ENCODE results near the gene ELFN1.

The ELFN1 gene

GRCh38 chr7:1694611-1695511 lies 24.8 kb downstream of the ELFN1 start:
- no peaks in the 10 kb centered on the region for H3K27me3 ChIP-seq (ENCODE audit: control insufficient read depth in 2 of 2, insufficient read depth in 2 of 2, low read length in 2 of 2)
- no peak overlapping the region for H3K4me3 ChIP-seq (ENCODE audit: low read length in 2 of 2)
- no peak overlapping the region for H3K9ac ChIP-seq (ENCODE audit: low read depth in 1 of 2, low read length in 2 of 2)
- H3K4me1 ChIP-seq (ENCODE audit: control insufficient read depth in 2 of 2, insufficient read depth in 2 of 2, low read length in 2 of 2): no peaks in the 10 kb centered on the region
- no peak overlapping the region for H3K27ac ChIP-seq (ENCODE audit: low read depth in 2 of 2, low read length in 2 of 2)
- H3K9me3 ChIP-seq (ENCODE audit: control insufficient read depth in 2 of 2, low read length in 2 of 2): no peaks in the 10 kb centered on the region
- H3K36me3 ChIP-seq (ENCODE audit: control insufficient read depth in 2 of 2, insufficient read depth in 2 of 2, low read length in 2 of 2): no peaks in the 10 kb centered on the region

DNA sequence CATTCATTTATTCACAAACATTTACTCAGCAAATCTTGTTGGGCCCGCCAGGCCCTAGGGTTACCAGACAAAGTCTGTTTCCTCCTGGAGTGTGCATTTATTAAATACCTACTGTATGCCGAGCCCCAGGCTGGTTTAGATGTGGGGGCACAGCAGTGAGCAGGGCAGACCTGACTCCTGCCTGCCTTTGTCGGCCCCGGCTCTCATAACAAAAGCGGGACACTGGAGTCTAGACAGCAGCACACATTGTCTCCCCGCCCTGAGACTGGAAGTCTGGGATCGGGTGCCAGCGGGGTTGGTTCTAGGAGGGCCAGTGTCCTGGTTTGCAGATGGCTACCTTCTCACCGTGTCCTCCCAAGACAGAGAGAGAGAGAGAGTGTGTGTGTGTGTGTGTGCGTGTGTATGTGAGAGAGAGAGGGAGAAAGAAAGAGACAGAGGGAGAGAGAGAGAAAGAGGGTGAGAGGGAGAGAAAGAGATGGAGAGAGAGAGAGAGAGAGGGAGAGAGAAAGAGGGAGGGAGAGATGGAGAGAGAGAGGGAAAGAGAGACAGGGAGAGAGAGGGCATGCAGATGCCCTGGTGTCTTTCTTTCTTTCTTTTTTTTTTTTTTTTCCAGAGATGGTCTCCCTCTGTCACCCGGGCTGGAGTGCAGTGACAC lies 25.9 kb downstream of the ELFN1 start:
- Histone ChIP-seq H3K36me3 (ENCODE audit: control insufficient read depth in 2 of 2, insufficient read depth in 2 of 2, low read length in 2 of 2) (no peaks in the 10 kb centered on the region), H3K27me3 (ENCODE audit: control insufficient read depth in 2 of 2, insufficient read depth in 2 of 2, low read length in 2 of 2) (no peaks in the 10 kb centered on the region), H3K27ac (ENCODE audit: low read depth in 2 of 2, low read length in 2 of 2) (no peak overlapping the region), H3K9ac (ENCODE audit: low read depth in 1 of 2, low read length in 2 of 2) (no peak overlapping the region), H3K4me1 (ENCODE audit: control insufficient read depth in 2 of 2, insufficient read depth in 2 of 2, low read length in 2 of 2) (no peaks in the 10 kb centered on the region), H3K4me3 (ENCODE audit: low read length in 2 of 2) (no peak overlapping the region), H3K9me3 (ENCODE audit: control insufficient read depth in 2 of 2, low read length in 2 of 2) (peaks cover 0 to under 1% of the 10 kb centered on the region in 2 donors)

GRCh38 chr7:1696671-1697498 lies 26.8 kb downstream of the ELFN1 start:
- Histone ChIP-seq H3K27me3 (ENCODE audit: control insufficient read depth in 2 of 2, insufficient read depth in 2 of 2, low read length in 2 of 2) (no peaks in the 10 kb centered on the region), H3K9ac (ENCODE audit: low read depth in 1 of 2, low read length in 2 of 2) (no peak overlapping the region), H3K36me3 (ENCODE audit: control insufficient read depth in 2 of 2, insufficient read depth in 2 of 2, low read length in 2 of 2) (no peaks in the 10 kb centered on the region)

DNA sequence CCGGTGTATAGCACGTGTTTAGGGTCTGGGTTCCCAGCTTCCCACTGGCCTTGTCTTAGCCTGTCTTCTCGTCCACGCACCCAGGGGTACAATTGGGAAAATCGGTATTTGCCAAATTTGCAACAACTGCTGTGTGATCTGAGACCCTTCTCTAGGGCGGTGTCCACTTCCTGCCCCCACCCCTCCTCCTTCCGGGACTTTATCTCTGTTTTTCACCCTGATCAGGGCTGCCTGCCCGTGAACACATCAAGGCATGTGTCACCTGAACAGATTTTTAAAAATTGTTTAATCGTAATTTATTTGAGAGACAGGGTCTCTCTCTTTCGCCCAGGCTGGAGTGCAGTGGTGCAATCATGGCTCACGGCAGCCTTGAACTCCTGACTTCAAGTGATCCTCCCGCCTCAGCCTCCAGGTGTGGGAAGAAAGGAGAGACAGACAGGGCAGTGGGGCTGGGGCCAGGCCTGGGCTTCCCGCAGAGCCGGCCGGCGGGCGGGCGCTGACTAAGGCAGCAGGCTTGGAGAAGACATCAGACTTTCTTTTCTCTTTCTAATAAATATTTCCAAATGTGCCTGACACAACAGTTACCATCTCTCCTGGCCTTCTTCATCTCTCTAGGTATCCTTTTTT lies 27.5 kb downstream of the ELFN1 start:
- Histone ChIP-seq H3K4me1 (ENCODE audit: control insufficient read depth in 2 of 2, insufficient read depth in 2 of 2, low read length in 2 of 2) (no peaks in the 10 kb centered on the region), H3K36me3 (ENCODE audit: control insufficient read depth in 2 of 2, insufficient read depth in 2 of 2, low read length in 2 of 2) (no peaks in the 10 kb centered on the region), H3K4me3 (ENCODE audit: low read length in 2 of 2) (no peak overlapping the region), H3K27ac (ENCODE audit: low read depth in 2 of 2, low read length in 2 of 2) (no peak overlapping the region), H3K27me3 (ENCODE audit: control insufficient read depth in 2 of 2, insufficient read depth in 2 of 2, low read length in 2 of 2) (no peaks in the 10 kb centered on the region), H3K9me3 (ENCODE audit: control insufficient read depth in 2 of 2, low read length in 2 of 2) (peaks cover 0 to 2% of the 10 kb centered on the region in 2 donors), H3K9ac (ENCODE audit: low read depth in 1 of 2, low read length in 2 of 2) (no peak overlapping the region)

More at GRCh38 chr7:1696671-1697498, 26.8 kb downstream of the ELFN1 start:
- peaks cover 0 to 2% of the 10 kb centered on the region in 2 donors for H3K9me3 ChIP-seq (ENCODE audit: control insufficient read depth in 2 of 2, low read length in 2 of 2)
- H3K27ac ChIP-seq (ENCODE audit: low read depth in 2 of 2, low read length in 2 of 2): no peak overlapping the region
- H3K4me3 ChIP-seq (ENCODE audit: low read length in 2 of 2): no peak overlapping the region
- no peaks in the 10 kb centered on the region for H3K4me1 ChIP-seq (ENCODE audit: control insufficient read depth in 2 of 2, insufficient read depth in 2 of 2, low read length in 2 of 2)

DNA sequence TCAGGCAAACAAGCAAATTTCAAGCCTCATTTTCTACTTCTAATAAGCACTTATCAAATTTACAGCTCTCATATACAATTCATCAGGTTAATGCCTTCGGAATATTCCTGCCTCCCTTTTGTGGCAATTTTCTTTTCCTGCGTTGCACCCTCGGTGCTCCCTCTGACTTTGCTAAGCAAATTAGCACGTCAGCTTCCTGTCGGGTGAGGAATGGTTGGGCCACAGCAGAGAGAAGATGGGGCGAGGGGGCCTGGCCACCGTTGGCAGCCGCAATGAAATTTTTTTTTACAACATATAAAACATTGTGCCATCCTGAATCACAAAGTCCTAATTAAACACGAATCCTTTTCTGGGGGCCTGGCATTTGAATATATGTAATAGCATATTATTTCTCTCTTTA lies 28.1 kb downstream of the ELFN1 start:
- Histone ChIP-seq H3K27me3 (ENCODE audit: control insufficient read depth in 2 of 2, insufficient read depth in 2 of 2, low read length in 2 of 2) (no peaks in the 10 kb centered on the region), H3K9me3 (ENCODE audit: control insufficient read depth in 2 of 2, low read length in 2 of 2) (peaks cover 0 to 5% of the 10 kb centered on the region in 2 donors), H3K36me3 (ENCODE audit: control insufficient read depth in 2 of 2, insufficient read depth in 2 of 2, low read length in 2 of 2) (no peaks in the 10 kb centered on the region), H3K9ac (ENCODE audit: low read depth in 1 of 2, low read length in 2 of 2) (no peak overlapping the region), H3K27ac (ENCODE audit: low read depth in 2 of 2, low read length in 2 of 2) (no peak overlapping the region), H3K4me3 (ENCODE audit: low read length in 2 of 2) (no peak overlapping the region), H3K4me1 (ENCODE audit: control insufficient read depth in 2 of 2, insufficient read depth in 2 of 2, low read length in 2 of 2) (no peaks in the 10 kb centered on the region)

- Histone ChIP-seq H3K36me3 (ENCODE audit: control insufficient read depth in 2 of 2, insufficient read depth in 2 of 2, low read length in 2 of 2) (no peaks in the 10 kb centered on the region), H3K27ac (ENCODE audit: low read depth in 2 of 2, low read length in 2 of 2) (no peak overlapping the region), H3K27me3 (ENCODE audit: control insufficient read depth in 2 of 2, insufficient read depth in 2 of 2, low read length in 2 of 2) (no peaks in the 10 kb centered on the region), H3K9me3 (ENCODE audit: control insufficient read depth in 2 of 2, low read length in 2 of 2) (peaks cover 0 to 5% of the 10 kb centered on the region in 2 donors), H3K4me3 (ENCODE audit: low read length in 2 of 2) (no peak overlapping the region), H3K9ac (ENCODE audit: low read depth in 1 of 2, low read length in 2 of 2) (no peak overlapping the region), H3K4me1 (ENCODE audit: control insufficient read depth in 2 of 2, insufficient read depth in 2 of 2, low read length in 2 of 2) (no peaks in the 10 kb centered on the region)
Measured at GRCh38 chr7:1698951-1699350, 28.9 kb downstream of the ELFN1 start.

DNA sequence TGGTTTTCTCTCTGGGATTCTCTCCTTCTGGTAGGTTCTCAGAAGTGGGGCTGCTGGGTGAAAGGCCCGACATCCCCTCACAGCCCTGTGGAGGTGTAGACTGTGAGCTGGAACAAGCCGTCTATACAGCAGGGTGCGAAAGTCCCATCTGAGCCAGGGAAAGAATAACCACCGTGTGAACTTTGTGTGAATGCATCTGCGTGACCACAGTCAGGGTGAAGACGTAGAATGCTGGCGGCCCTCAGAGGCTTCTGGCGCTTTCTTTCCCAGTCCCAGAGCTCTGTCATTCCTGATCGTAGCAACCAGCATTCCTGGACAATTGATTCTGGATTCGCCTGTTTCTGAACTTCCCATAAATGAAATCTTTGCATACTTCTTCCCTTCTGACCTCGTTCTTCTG lies 30.0 kb downstream of the ELFN1 start:
- Histone ChIP-seq H3K9ac (ENCODE audit: low read depth in 1 of 2, low read length in 2 of 2) (no peak overlapping the region), H3K27ac (ENCODE audit: low read depth in 2 of 2, low read length in 2 of 2) (no peak overlapping the region), H3K9me3 (ENCODE audit: control insufficient read depth in 2 of 2, low read length in 2 of 2) (peaks cover 0 to 5% of the 10 kb centered on the region in 2 donors), H3K4me1 (ENCODE audit: control insufficient read depth in 2 of 2, insufficient read depth in 2 of 2, low read length in 2 of 2) (no peaks in the 10 kb centered on the region), H3K36me3 (ENCODE audit: control insufficient read depth in 2 of 2, insufficient read depth in 2 of 2, low read length in 2 of 2) (no peaks in the 10 kb centered on the region), H3K27me3 (ENCODE audit: control insufficient read depth in 2 of 2, insufficient read depth in 2 of 2, low read length in 2 of 2) (no peaks in the 10 kb centered on the region), H3K4me3 (ENCODE audit: low read length in 2 of 2) (no peak overlapping the region)

DNA sequence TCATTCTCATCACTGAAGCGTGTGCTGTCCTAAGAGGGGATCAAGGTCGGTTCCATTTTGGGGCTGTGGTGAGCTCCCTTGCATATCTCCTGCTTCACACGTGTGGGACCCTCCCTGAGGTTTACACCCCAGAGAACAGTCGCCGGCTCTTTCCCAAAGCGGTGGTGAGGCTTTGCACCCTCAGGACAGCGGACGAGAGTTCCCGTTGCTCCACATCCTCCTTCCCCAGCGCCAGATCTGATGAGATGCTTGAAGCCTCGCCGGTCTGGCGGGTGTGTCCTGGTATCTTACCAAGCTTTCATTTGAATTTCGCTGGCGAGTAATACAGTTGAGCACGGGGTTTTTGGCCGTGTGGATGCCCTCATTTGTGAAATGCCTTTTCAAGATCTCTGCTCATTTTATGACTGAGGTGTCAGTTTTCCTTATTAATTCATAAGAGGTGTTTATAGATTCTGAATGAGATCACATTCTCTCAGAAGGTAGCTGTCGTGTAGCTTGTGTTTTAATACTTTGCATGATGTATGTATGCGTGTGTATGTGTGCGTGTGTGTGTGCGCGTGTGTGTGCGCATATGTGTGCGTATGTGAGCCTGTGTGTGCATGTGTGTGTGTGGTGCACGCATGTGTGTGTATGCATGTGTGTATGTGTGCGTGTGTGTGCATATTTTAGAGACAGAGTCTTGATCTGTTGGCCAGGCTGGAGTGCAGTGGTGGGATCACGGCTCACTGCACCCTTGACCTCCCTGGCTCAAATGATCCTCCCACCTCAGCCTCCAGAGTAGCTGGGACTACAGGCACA lies 30.7 kb downstream of the ELFN1 start:
- no peak overlapping the region for H3K9ac ChIP-seq (ENCODE audit: low read depth in 1 of 2, low read length in 2 of 2)
- no peak overlapping the region for H3K27ac ChIP-seq (ENCODE audit: low read depth in 2 of 2, low read length in 2 of 2)
- H3K4me3 ChIP-seq (ENCODE audit: low read length in 2 of 2): no peak overlapping the region
- H3K27me3 ChIP-seq (ENCODE audit: control insufficient read depth in 2 of 2, insufficient read depth in 2 of 2, low read length in 2 of 2): no peaks in the 10 kb centered on the region
- peaks cover 0 to 5% of the 10 kb centered on the region in 2 donors for H3K9me3 ChIP-seq (ENCODE audit: control insufficient read depth in 2 of 2, low read length in 2 of 2)
- no peaks in the 10 kb centered on the region for H3K36me3 ChIP-seq (ENCODE audit: control insufficient read depth in 2 of 2, insufficient read depth in 2 of 2, low read length in 2 of 2)
- no peaks in the 10 kb centered on the region for H3K4me1 ChIP-seq (ENCODE audit: control insufficient read depth in 2 of 2, insufficient read depth in 2 of 2, low read length in 2 of 2)

GRCh38 chr7:1702652-1703051 lies 32.6 kb downstream of the ELFN1 start:
- no peaks in the 10 kb centered on the region for H3K36me3 ChIP-seq (ENCODE audit: control insufficient read depth in 2 of 2, insufficient read depth in 2 of 2, low read length in 2 of 2)

More at GRCh38 chr7:1702652-1703051, 32.6 kb downstream of the ELFN1 start:
- Histone ChIP-seq H3K4me3 (ENCODE audit: low read length in 2 of 2) (no peak overlapping the region), H3K27ac (ENCODE audit: low read depth in 2 of 2, low read length in 2 of 2) (no peak overlapping the region), H3K27me3 (ENCODE audit: control insufficient read depth in 2 of 2, insufficient read depth in 2 of 2, low read length in 2 of 2) (no peaks in the 10 kb centered on the region), H3K9me3 (ENCODE audit: control insufficient read depth in 2 of 2, low read length in 2 of 2) (peaks cover 0 to 5% of the 10 kb centered on the region in 2 donors), H3K9ac (ENCODE audit: low read depth in 1 of 2, low read length in 2 of 2) (no peak overlapping the region), H3K4me1 (ENCODE audit: control insufficient read depth in 2 of 2, insufficient read depth in 2 of 2, low read length in 2 of 2) (no peaks in the 10 kb centered on the region)

Data from mucosa of rectum (tissue), 2 donors.